Measurements from ENCODE around the gene PRM1.

DNA sequence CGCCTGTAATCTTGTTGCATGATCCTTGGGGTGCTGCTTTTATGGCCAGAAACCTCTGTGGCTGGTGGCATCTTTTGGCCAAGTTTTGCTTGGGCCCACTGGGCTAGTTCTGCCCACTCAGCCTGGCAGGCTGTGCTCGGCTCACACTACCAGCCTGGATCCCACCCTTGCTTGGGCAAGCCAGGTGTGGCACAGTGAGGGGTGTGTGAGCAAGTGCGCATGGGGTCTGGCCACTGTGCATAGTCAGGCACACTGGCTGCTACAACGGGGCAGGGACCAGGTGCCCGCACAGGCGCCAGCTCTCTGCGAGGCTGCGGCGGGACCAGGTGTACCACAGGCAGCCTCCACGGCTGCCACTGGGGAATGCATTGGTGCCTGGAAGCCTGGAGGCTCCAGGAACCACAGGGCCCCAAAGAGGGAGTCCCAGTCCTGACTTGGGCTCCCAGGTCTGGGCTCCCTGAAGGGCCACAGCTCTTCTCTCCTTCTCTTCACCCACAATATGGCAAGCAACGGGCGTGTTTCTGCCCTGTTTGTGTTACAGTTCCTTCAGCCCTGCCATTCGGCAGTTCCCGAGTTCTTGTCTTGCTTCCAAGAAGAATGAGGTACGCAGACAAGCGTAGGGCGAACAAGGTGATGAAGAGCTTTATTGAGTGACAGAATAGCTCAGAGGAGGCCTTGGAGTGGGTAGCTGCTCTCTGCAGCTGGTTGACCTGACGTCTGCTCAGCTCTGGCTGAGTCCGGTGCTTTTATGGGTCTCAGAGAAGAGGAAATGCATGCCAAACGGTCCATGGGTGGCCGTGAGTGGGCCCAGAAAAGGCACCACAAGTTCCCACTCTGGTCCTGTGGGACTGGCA is 26.7 kb upstream of the PRM1 start:
- TF ChIP-seq, protein P1, sequence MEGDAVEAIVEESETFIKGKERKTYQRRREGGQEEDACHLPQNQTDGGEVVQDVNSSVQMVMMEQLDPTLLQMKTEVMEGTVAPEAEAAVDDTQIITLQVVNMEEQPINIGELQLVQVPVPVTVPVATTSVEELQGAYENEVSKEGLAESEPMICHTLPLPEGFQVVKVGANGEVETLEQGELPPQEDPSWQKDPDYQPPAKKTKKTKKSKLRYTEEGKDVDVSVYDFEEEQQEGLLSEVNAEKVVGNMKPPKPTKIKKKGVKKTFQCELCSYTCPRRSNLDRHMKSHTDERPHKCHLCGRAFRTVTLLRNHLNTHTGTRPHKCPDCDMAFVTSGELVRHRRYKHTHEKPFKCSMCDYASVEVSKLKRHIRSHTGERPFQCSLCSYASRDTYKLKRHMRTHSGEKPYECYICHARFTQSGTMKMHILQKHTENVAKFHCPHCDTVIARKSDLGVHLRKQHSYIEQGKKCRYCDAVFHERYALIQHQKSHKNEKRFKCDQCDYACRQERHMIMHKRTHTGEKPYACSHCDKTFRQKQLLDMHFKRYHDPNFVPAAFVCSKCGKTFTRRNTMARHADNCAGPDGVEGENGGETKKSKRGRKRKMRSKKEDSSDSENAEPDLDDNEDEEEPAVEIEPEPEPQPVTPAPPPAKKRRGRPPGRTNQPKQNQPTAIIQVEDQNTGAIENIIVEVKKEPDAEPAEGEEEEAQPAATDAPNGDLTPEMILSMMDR (IDR thresholded peaks at IDR 0.05): no peak
- no peak for TF ChIP-seq POLR2AphosphoS5 (IDR thresholded peaks at IDR 0.05; ENCODE audit: low read depth, low read length)

Measured in Panc1 (cell line).